Activated T-helper 9 cell treated with anti-CD3 and anti-CD28 coated beads, Interleukin-2, amount 50 U/mL, for 16 hours (primary cell): ENCODE data around the gene GRID1.

ENCODE experiments used
- DNase-seq: peaks from one replicate; pipeline ENCODE4 v3.0.0-alpha.2; 2020; ENCODE audit warnings: low read depth

GRID1 gene

GRCh38 chr10:85921789-85922188 lies 444.8 kb downstream of the GRID1 start:
- no peak for DNase-seq

- no peak for DNase-seq
These were observed 446.3 kb downstream of the GRID1 start for GRCh38 chr10:85920311-85920710.

GRCh38 chr10:85919491-85920021 lies 447.0 kb downstream of the GRID1 start:
- DNase-seq: no peak

GRCh38 chr10:85918371-85918770 lies 448.2 kb downstream of the GRID1 start:
- DNase-seq: no peak

GRCh38 chr10:85917601-85918000 lies 449.0 kb downstream of the GRID1 start:
- DNase-seq: no peak

- no peak for DNase-seq
These were observed 449.5 kb downstream of the GRID1 start for GRCh38 chr10:85916994-85917573.

- DNase-seq: no peak
These were observed 450.3 kb downstream of the GRID1 start for GRCh38 chr10:85916286-85916685.

- DNase-seq: no peak
These were observed 451.2 kb downstream of the GRID1 start for GRCh38 chr10:85915245-85915846.

GRCh38 chr10:85914720-85915119 lies 451.9 kb downstream of the GRID1 start:
- no peak for DNase-seq

GRCh38 chr10:85908462-85908861 lies 458.1 kb downstream of the GRID1 start:
- no peak for DNase-seq

- DNase-seq: no peak
These were observed 464.5 kb downstream of the GRID1 start for GRCh38 chr10:85902051-85902450.

GRCh38 chr10:85901599-85901998 lies 465.0 kb downstream of the GRID1 start:
- no peak for DNase-seq

GRCh38 chr10:85900487-85900886 lies 466.1 kb downstream of the GRID1 start:
- DNase-seq: no peak

- DNase-seq: no peak
These were observed 466.5 kb downstream of the GRID1 start for GRCh38 chr10:85900061-85900460.

GRCh38 chr10:85891472-85891871 lies 475.1 kb downstream of the GRID1 start:
- no peak for DNase-seq

- no peak for DNase-seq
These were observed 478.0 kb downstream of the GRID1 start for GRCh38 chr10:85888559-85888958.

GRCh38 chr10:85888004-85888403 lies 478.6 kb downstream of the GRID1 start:
- DNase-seq: no peak

GRCh38 chr10:85874208-85874607 lies 492.4 kb downstream of the GRID1 start:
- no peak for DNase-seq

GRCh38 chr10:85873063-85873462 lies 493.5 kb downstream of the GRID1 start:
- DNase-seq: no peak

GRCh38 chr10:85868627-85869499 lies 497.7 kb downstream of the GRID1 start:
- DNase-seq: no peak

GRCh38 chr10:85864868-85865526 lies 501.6 kb downstream of the GRID1 start:
- DNase-seq: no peak

- no peak for DNase-seq
These were observed 502.4 kb downstream of the GRID1 start for GRCh38 chr10:85864173-85864549.
